Upper lobe of right lung (tissue), 1 donor: ENCODE data around the gene CLMP. TPM values are rescaled to one million over a fixed set of nuclear protein-coding genes. Genes with fewer than 3 reads are reported as not detected.

Experiments
- ATAC-seq: fragments of 200-7000 bp; cut with Tn5 transposase; one replicate; pipeline ENCODE4 v1.9.1; 2020; ENCODE audit warnings: mild to moderate bottlenecking, moderate library complexity
- DNase-seq: peaks from one replicate; pipeline ENCODE4 v3.0.0-alpha.2; 2020
- H3K27ac ChIP-seq: fragments of 200-600 bp; one replicate; pipeline ENCODE4 v1.8.0; 2022
- H3K27me3 ChIP-seq: fragments of 200-600 bp; one replicate; pipeline ENCODE4 v1.8.0; 2022; ENCODE audit warnings: mild to moderate bottlenecking
- H3K36me3 ChIP-seq: fragments of 200-600 bp; one replicate; pipeline ENCODE4 v1.8.0; 2022
- H3K4me1 ChIP-seq: fragments of 200-600 bp; one replicate; pipeline ENCODE4 v1.8.0; 2022
- H3K4me3 ChIP-seq: fragments of 200-600 bp; one replicate; pipeline ENCODE4 v1.8.0; 2022; ENCODE audit warnings: mild to moderate bottlenecking
- H3K9me3 ChIP-seq: fragments of 200-600 bp; one replicate; pipeline ENCODE4 v1.8.0; 2022
- intact Hi-C: fragments of 100-400 bp; cut with DNase I; formaldehyde crosslinking; loops from one replicate; pipeline ENCODE4 v1.11.0; 2022
- total RNA-seq: library from RNA; stranded (reverse); fragmentation: NEBNext Ultra II Directional; extraction: Animal tissue kit (Norgen Biotek cat#: 25700); gene quantifications from one replicate; pipeline ENCODE4 v1.2.1, GENCODE V29; 2021
- TF ChIP-seq, protein P1 (sequence below): fragments of 200-600 bp; IDR thresholded peaks from one replicate; pipeline ENCODE4 v1.8.0; 2022; ENCODE audit warnings: antibody characterized with exemption
- donor health status: DM: no; HTN: yes; CAD: no; lungs with severe emphysema.

The CLMP gene
- total RNA-seq, 1 donor from 2014 or later = 17.6 TPM

DNA sequence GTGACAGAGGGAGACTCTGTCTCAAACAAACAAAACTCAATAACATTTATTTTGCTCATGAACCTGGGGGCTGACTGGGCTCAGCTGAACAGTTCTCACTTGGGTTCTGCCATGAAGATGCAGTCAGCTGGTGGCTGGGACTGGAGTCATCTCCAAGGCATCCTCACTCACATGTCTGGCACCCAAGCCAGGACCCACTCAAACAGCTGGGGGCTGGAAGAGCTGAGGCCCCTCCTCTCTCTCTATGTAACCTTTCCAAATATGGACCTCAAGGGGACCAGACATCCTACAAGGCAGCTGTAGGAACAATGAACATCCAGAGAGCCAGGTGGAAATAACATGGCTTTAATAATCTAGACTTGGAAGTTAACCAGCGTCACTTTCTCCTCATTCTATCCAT lies 149.9 kb downstream of the CLMP start:
- intact Hi-C loops = no loop called here
- DNase-seq (no peak), ATAC-seq (no peak)
- TF ChIP-seq, protein P1, sequence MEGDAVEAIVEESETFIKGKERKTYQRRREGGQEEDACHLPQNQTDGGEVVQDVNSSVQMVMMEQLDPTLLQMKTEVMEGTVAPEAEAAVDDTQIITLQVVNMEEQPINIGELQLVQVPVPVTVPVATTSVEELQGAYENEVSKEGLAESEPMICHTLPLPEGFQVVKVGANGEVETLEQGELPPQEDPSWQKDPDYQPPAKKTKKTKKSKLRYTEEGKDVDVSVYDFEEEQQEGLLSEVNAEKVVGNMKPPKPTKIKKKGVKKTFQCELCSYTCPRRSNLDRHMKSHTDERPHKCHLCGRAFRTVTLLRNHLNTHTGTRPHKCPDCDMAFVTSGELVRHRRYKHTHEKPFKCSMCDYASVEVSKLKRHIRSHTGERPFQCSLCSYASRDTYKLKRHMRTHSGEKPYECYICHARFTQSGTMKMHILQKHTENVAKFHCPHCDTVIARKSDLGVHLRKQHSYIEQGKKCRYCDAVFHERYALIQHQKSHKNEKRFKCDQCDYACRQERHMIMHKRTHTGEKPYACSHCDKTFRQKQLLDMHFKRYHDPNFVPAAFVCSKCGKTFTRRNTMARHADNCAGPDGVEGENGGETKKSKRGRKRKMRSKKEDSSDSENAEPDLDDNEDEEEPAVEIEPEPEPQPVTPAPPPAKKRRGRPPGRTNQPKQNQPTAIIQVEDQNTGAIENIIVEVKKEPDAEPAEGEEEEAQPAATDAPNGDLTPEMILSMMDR = no peak
- Histone ChIP-seq H3K36me3 (no peaks in the 10 kb centered on the region), H3K27ac (no peak overlapping the region), H3K27me3 (no peaks in the 10 kb centered on the region), H3K4me3 (no peak overlapping the region), H3K4me1 (no peaks in the 10 kb centered on the region), H3K9me3 (no peaks in the 10 kb centered on the region)

DNA sequence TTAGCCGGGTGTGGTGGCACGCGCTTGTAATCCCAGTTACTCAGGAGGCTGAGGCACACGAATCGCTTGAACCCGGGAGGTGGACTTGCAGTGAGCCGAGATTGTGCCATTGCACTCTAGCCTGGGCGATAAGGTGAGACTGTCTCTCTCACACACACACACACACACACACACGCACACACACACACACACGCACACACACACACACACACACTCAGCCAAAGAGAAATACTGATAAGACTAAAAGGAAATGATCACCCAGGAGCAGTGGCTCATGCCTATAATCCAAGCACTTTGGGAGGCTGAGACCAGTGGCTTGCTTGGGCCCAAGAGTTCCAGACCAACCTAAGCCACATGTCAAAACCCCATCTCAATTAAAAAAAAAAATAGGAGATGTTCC lies 153.9 kb downstream of the CLMP start:
- intact Hi-C loops = no loop called here
- TF ChIP-seq, protein P1 = no peak
- H3K27me3 ChIP-seq = no peaks in the 10 kb centered on the region

DNA sequence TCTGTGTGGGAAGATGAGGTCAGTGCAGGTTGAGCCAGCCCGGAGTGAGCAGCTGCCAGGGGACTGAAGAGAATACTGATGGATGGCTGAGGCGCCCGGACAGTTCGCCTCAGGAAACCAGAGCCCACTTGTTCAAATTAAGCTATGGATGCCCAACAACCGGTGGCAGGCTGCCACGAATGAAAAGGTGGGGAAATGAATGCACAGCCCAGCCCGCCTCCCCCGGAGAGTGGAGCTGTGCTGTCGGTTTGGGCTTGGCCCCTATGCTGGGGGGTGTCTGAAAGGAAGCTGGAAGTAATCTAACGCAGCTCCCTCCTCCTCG lies 155.0 kb downstream of the CLMP start:
- no peak for ATAC-seq

More for the DNA sequence above, 153.9 kb downstream of the CLMP start:
- Histone ChIP-seq H3K9me3 (no peaks in the 10 kb centered on the region), H3K4me3 (no peak overlapping the region), H3K36me3 (no peaks in the 10 kb centered on the region), H3K27ac (no peak overlapping the region), H3K4me1 (no peaks in the 10 kb centered on the region)
- DNase-seq (no peak), ATAC-seq (no peak)

DNA sequence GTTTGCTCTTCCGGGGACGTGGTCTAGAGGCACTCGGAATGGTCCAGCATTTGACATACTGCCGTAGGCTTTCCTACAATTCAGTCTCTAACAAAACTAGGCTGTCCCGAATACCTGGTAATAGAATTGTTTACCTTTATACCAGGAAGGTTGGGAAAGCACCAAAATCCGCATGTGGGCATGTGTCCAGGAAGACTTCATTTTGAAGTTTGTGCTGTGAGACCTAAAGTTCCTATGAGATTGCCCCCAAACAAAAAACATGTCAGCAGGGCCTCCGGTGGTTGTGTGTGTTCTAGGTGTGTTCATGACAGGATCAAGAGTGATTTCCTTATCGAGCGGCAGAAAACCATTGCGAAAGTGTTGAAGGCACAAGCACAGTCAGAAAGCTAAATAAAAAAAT lies 159.2 kb downstream of the CLMP start:
- Histone ChIP-seq H3K27ac (no peak overlapping the region), H3K4me3 (no peak overlapping the region), H3K9me3 (no peaks in the 10 kb centered on the region), H3K27me3 (no peaks in the 10 kb centered on the region), H3K36me3 (no peaks in the 10 kb centered on the region), H3K4me1 (no peaks in the 10 kb centered on the region)
- no peak for DNase-seq
- TF ChIP-seq, protein P1 = no peak
- ATAC-seq = no peak
- intact Hi-C loops = no loop called here

More for the DNA sequence above, 155.0 kb downstream of the CLMP start:
- TF ChIP-seq, protein P1 = no peak
- no peaks in the 10 kb centered on the region for H3K27me3 ChIP-seq
- no peaks in the 10 kb centered on the region for H3K36me3 ChIP-seq
- no peak for DNase-seq
- intact Hi-C loops = no loop called here
- no peak overlapping the region for H3K4me3 ChIP-seq
- H3K27ac ChIP-seq = no peak overlapping the region
- no peaks in the 10 kb centered on the region for H3K9me3 ChIP-seq
- H3K4me1 ChIP-seq = no peaks in the 10 kb centered on the region

DNA sequence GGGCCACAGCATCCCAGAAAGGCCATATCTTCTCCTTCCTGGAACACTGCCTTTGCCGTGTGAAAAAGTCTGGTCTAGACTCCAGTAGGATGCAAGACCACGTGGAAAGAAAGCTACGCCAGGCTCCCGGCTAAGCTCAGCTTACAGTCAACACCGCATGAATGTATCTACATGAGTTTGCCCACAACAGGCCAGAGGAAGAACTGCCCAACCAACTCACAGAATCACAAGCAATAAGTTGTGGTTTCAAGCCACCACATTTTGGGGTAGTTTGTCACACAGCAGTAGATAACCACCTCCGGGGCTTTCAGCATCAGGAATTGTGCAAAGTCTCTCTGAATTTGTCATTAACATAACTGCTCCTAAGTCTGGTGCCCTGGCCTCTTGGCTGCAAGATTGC lies 160.5 kb downstream of the CLMP start:
- TF ChIP-seq, protein P1 = no peak
- no peaks in the 10 kb centered on the region for H3K4me1 ChIP-seq
- no peak overlapping the region for H3K4me3 ChIP-seq
- no peaks in the 10 kb centered on the region for H3K9me3 ChIP-seq
- DNase-seq (no peak), ATAC-seq (no peak)
- H3K36me3 ChIP-seq = no peaks in the 10 kb centered on the region
- H3K27ac ChIP-seq = no peak overlapping the region
- H3K27me3 ChIP-seq = no peaks in the 10 kb centered on the region
- intact Hi-C loops = no loop called here

DNA sequence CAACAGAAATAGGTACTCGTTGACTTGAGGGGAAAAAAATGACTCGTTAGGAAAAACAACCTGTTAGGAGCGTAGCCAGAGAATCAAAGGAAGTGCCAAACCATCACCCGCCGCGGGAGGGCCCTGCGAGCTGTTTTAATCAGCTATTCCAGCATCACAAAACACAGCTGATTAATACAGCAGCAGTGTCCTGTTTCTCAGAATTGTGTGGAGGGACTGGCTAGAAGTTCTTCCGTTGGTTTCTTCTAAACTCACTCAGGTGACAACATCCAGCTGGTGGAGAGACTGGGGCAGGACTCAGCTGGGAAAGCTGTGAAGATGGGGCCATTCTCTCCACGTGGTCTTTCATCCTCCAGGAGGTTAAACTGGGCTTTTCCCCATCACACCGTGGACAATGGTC lies 161.2 kb downstream of the CLMP start:
- no peaks in the 10 kb centered on the region for H3K4me1 ChIP-seq
- TF ChIP-seq, protein P1 = peak; percentile 9
- H3K4me3 ChIP-seq = no peak overlapping the region
- H3K27ac ChIP-seq = no peak overlapping the region
- H3K9me3 ChIP-seq = no peaks in the 10 kb centered on the region
- ATAC-seq (no peak), DNase-seq (no peak)
- H3K36me3 ChIP-seq = no peaks in the 10 kb centered on the region
- intact Hi-C loops = no loop called here
- no peaks in the 10 kb centered on the region for H3K27me3 ChIP-seq
